GM12878 (cell line): ENCODE measurements around the gene SMAD2. TPM values are rescaled to one million over a fixed set of nuclear protein-coding genes. Genes with fewer than 3 reads are reported as not detected.

Experiments
- ATAC-seq: fragments of 200-7000 bp; cut with Tn5 transposase; 3 replicates; pipeline ENCODE4 v1.9.1; 2020; ENCODE audit warnings: mild to moderate bottlenecking, moderate library complexity
- BruUV-seq: library from RNA; stranded (reverse); fragments of 400-500 nt; replicated peaks from 2 replicates; lab custom pipeline; 2021; lab: Mats Ljungman, UMichigan
- CTCF ChIA-PET: fragments of 300-600 bp; sonication (Branson Sonifier 250); formaldehyde crosslinking; extraction: SDS; loops from one replicate; lab custom pipeline; 2021; ENCODE audit warnings: inconsistent platforms; lab: Yijun Ruan, JAX
- POLR2A ChIA-PET: fragments of 350-600 bp; formaldehyde crosslinking; extraction: SDS; loops from one replicate; lab custom pipeline; 2021; ENCODE audit warnings: inconsistent platforms; lab: Charles Lee
- RAD21 ChIA-PET: fragments of 300-600 bp; sonication (Branson Sonifier 250); formaldehyde crosslinking; loops from one replicate; lab custom pipeline; 2023; ENCODE audit warnings: antibody characterized with exemption; ENCODE audit not compliant: unreplicated experiment; lab: Charles Lee
- SMC1A ChIA-PET: fragments of 300-600 bp; sonication (Branson Sonifier 250); formaldehyde crosslinking; loops from one replicate; lab custom pipeline; 2023; ENCODE audit not compliant: unreplicated experiment, uncharacterized antibody; lab: Charles Lee
- DNase-seq: peaks from one replicate; pipeline ENCODE4 v3.0.0-alpha.2; 2011; ENCODE audit warnings: low read depth, low spot score
- FAIRE-seq: peaks from 3 replicates; lab custom pipeline; 2011; peaks lifted over from hg19 to GRCh38; lab: Jason Lieb, UNC
- H2AFZ ChIP-seq: 2 replicates; pipeline ENCODE4 v1.6.0; 2011; ENCODE audit warnings: low read depth, low read length, control low read depth; ENCODE audit not compliant: control insufficient read depth
- H3K27ac ChIP-seq: 2 replicates; pipeline ENCODE4 v1.5.1; 2011; ENCODE audit warnings: control low read depth; ENCODE audit not compliant: control insufficient read depth, insufficient read depth
- H3K27me3 ChIP-seq, 2 experiments: replicated peaks in 1 of 2; 2 replicates each; pipeline versions ENCODE4 v1.6.0 to v1.6.1; 2011; ENCODE audit warnings: low read length in 1 of 2; ENCODE audit not compliant: control insufficient read depth in 2 of 2, insufficient read depth in 2 of 2
- H3K36me3 ChIP-seq, 2 experiments: 2 replicates each; pipeline ENCODE4 v1.5.1; 2011; ENCODE audit warnings: low read length in 1 of 2; ENCODE audit not compliant: control insufficient read depth in 2 of 2, insufficient read depth in 2 of 2
- H3K4me1 ChIP-seq: 2 replicates; pipeline ENCODE4 v1.6.1; 2011; ENCODE audit warnings: mild to moderate bottlenecking, low read length, moderate library complexity, mixed read lengths; ENCODE audit not compliant: control insufficient read depth, insufficient read depth
- H3K4me2 ChIP-seq: 2 replicates; pipeline ENCODE4 v1.6.0; 2011; ENCODE audit warnings: control low read depth; ENCODE audit not compliant: control insufficient read depth, insufficient read depth
- H3K4me3 ChIP-seq: fragments of 200-600 bp; sonication (generic); 2 replicates; pipeline ENCODE4 v1.5.1; 2016
- H3K79me2 ChIP-seq: 2 replicates; pipeline ENCODE4 v1.6.0; 2011; ENCODE audit warnings: low read length; ENCODE audit not compliant: control insufficient read depth, insufficient read depth
- H3K9ac ChIP-seq: 2 replicates; pipeline ENCODE4 v1.8.0; 2011; ENCODE audit warnings: low read length, control low read depth, mixed read lengths; ENCODE audit not compliant: control insufficient read depth, insufficient read depth
- H3K9me3 ChIP-seq: replicated peaks from 3 replicates; pipeline ENCODE4 v1.5.1; 2011; ENCODE audit warnings: mild to moderate bottlenecking, low read length; ENCODE audit not compliant: control insufficient read depth, insufficient read depth
- H4K20me1 ChIP-seq: 2 replicates; pipeline ENCODE4 v1.6.0; 2011; ENCODE audit not compliant: control insufficient read depth, insufficient read depth
- E4F1 ChIP-seq: fragments of 450-650 bp; IDR thresholded peaks from 2 replicates; pipeline ENCODE4 v1.6.1; 2018; ENCODE audit warnings: borderline replicate concordance, mild to moderate bottlenecking; ENCODE audit not compliant: partially characterized antibody
- FOXK2 ChIP-seq: fragments of 450-650 bp; IDR thresholded peaks from 2 replicates; pipeline ENCODE4 v1.6.1; 2017; ENCODE audit warnings: mild to moderate bottlenecking, moderate library complexity
- JUND ChIP-seq: IDR thresholded peaks from 2 replicates; pipeline ENCODE4 v1.6.1; 2012; ENCODE audit warnings: low read depth, mild to moderate bottlenecking, low read length, improper control_type of control experiment, moderate library complexity
- MEF2B ChIP-seq: fragments of 450-650 bp; IDR thresholded peaks from 2 replicates; pipeline ENCODE4 v1.6.1; 2018; ENCODE audit warnings: mild to moderate bottlenecking, moderate library complexity; ENCODE audit not compliant: partially characterized antibody, poor library complexity, severe bottlenecking
- RELB ChIP-seq: fragments of 450-650 bp; IDR thresholded peaks from 2 replicates; pipeline ENCODE4 v1.6.1; 2017; ENCODE audit warnings: low read depth, mild to moderate bottlenecking, moderate library complexity
- SMARCA5 ChIP-seq: fragments of 450-650 bp; IDR thresholded peaks from 2 replicates; pipeline ENCODE4 v1.6.1; 2017; ENCODE audit warnings: mild to moderate bottlenecking
- SP1 ChIP-seq: IDR thresholded peaks from one replicate; pipeline ENCODE4 v1.6.1; 2011; ENCODE audit warnings: low read depth, low read length
- SPI1 ChIP-seq: IDR thresholded peaks from 2 replicates; pipeline ENCODE4 v1.6.1; 2011; ENCODE audit warnings: low read depth, mild to moderate bottlenecking, low read length, moderate library complexity, borderline replicate concordance; ENCODE audit not compliant: insufficient read depth
- ZNF622 ChIP-seq: fragments of 450-650 bp; IDR thresholded peaks from 2 replicates; pipeline ENCODE4 v1.6.1; 2017; ENCODE audit warnings: mild to moderate bottlenecking, inconsistent platforms
- WGBS: methylation state at CpG from one replicate; pipeline ENCODE4 v1.1.6; 2016; ENCODE audit warnings: low lambda C conversion rate; ENCODE audit not compliant: insufficient replicate concordance, insufficient coverage; ENCODE audit errors: missing lambda C conversion rate; 5-methylcytosine and 5-hydroxymethylcytosine counted together
- in situ Hi-C: fragments of 300-500 bp; cut with MboI; formaldehyde crosslinking; loops from 9 replicates; pipeline ENCODE4 v1.14.3; 2018; ENCODE audit warnings: mixed read lengths
- intact Hi-C: fragments of 100-400 bp; cut with micrococcal nuclease; formaldehyde crosslinking; loops from one replicate; pipeline ENCODE4 v1.14.2; 2022; ENCODE audit not compliant: unreplicated experiment
- polyA plus RNA-seq, 11 experiments: library from polyadenylated mRNA; depleted of rRNA in 4 of 11; unstranded in 6 of 11; stranded (reverse) in 5 of 11; fragments of >200 nt; fragmentation: Nextera tagmentation in 4 of 11; fragmentation: Illumina TruSeq in 1 of 11; extraction: Ambion mirVana in 4 of 11; extraction: Trizol in 1 of 11; gene quantifications; 1 replicate in 1 of 11; 2 replicates in 10 of 11; pipeline versions ENCODE4 v1.2.1 to v1.2.3, GENCODE V29; 2011 to 2016; ENCODE audit warnings: inconsistent platforms in 2 of 11, missing spikeins in 2 of 11, low read depth in 1 of 11
- total RNA-seq, 4 experiments: library from RNA; depleted of rRNA in 3 of 4; stranded (reverse); fragments of >200 nt in 3 of 4; fragmentation: Illumina TruSeq in 1 of 4; extraction: Trizol in 1 of 4; gene quantifications; 2 replicates each; pipeline versions ENCODE4 v1.2.1 to v1.2.3, GENCODE V29; 2013 to 2021
- TF ChIP-seq, protein P1 (sequence below): IDR thresholded peaks from 2 replicates; pipeline ENCODE4 v1.6.1; 2011; ENCODE audit warnings: borderline replicate concordance, low read depth, mild to moderate bottlenecking, moderate library complexity, mixed read lengths, low read length; ENCODE audit not compliant: insufficient read depth; ENCODE audit errors: extremely low read length
- TF ChIP-seq, protein P2 (sequence below): IDR thresholded peaks from 2 replicates; pipeline ENCODE4 v1.6.1; 2012; ENCODE audit warnings: improper control_type of control experiment, low read depth, low read length; ENCODE audit not compliant: insufficient replicate concordance
- TF ChIP-seq, protein P3 (sequence below): fragments of 150-350 bp; IDR thresholded peaks from 2 replicates; pipeline ENCODE4 v1.6.1; 2014; ENCODE audit warnings: mild to moderate bottlenecking, low read depth, low read length

The SMAD2 gene
- total and polyA plus RNA-seq, 10 of the 15 experiments (the other 5 are each of a cell fraction or from before 2014, with no cell fraction given): 28.8 to 111 (median 65.8) TPM

DNA sequence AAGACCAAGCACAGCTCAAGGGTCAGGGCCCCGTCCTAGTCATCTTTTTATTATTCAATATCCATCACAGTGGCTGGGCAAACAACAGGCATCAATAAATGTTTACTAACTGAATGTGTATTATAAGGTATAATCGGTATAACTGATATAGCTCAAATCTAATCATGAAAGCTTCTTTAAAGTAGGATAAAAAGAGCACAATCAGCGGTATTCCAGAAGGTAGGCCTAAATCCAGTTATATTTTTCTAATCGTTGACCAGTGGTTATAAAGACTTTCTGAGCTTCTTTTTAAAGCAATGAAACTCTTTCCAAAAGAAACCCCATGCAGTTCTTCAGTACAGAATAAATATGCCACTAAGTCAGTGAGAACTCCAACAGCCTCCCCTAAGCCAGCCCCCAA lies 92.1 kb downstream of the SMAD2 start:
- ChIA-PET POLR2A (no interaction called here), CTCF (interaction anchor here (1.5 kb wide), 1 partner anchor 10 kb away, joined by 4 read pairs; no protein-coding TSS in a partner anchor), RAD21 (no interaction called here), SMC1A (interaction anchor here (0.6 to 1.5 kb wide), 3 partner anchors 9 to 211 kb away, joined by 3 to 6 read pairs (median 3); no protein-coding TSS in a partner anchor)
- no peak for FAIRE-seq
- H3K9me3 ChIP-seq: no peaks in the 10 kb centered on the region
- peaks cover 0 to 15% of the 10 kb centered on the region in 2 experiments; a peak in 2 of 4 replicates for H3K36me3 ChIP-seq
- intact Hi-C loops (no loop called here), in situ Hi-C loops (no loop called here)
- no peak for ATAC-seq
- WGBS: 98% methylated on average over 4 of the region's 4 CpGs
- H3K79me2 ChIP-seq: no peaks in the 10 kb centered on the region
- no peak for DNase-seq
- H2AFZ ChIP-seq: no peak overlapping the region
- no peak overlapping the region for H3K4me3 ChIP-seq
- no TSS peak for BruUV-seq
- H3K27ac ChIP-seq: no peak overlapping the region
- no peak overlapping the region for H3K4me2 ChIP-seq
- no peaks in the 10 kb centered on the region for H4K20me1 ChIP-seq
- H3K27me3 ChIP-seq: no peaks in the 10 kb centered on the region
- no peaks in the 10 kb centered on the region for H3K4me1 ChIP-seq
- no peak overlapping the region for H3K9ac ChIP-seq
- TF ChIP-seq ZNF622 (no peak), RELB (no peak), JUND (no peak), SPI1 (no peak), SMARCA5 (no peak), SP1 (no peak), MEF2B (no peak), FOXK2 (no peak), E4F1 (no peak)
- TF ChIP-seq, protein P1, sequence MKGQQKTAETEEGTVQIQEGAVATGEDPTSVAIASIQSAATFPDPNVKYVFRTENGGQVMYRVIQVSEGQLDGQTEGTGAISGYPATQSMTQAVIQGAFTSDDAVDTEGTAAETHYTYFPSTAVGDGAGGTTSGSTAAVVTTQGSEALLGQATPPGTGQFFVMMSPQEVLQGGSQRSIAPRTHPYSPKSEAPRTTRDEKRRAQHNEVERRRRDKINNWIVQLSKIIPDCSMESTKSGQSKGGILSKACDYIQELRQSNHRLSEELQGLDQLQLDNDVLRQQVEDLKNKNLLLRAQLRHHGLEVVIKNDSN: no peak
- TF ChIP-seq, protein P2, sequence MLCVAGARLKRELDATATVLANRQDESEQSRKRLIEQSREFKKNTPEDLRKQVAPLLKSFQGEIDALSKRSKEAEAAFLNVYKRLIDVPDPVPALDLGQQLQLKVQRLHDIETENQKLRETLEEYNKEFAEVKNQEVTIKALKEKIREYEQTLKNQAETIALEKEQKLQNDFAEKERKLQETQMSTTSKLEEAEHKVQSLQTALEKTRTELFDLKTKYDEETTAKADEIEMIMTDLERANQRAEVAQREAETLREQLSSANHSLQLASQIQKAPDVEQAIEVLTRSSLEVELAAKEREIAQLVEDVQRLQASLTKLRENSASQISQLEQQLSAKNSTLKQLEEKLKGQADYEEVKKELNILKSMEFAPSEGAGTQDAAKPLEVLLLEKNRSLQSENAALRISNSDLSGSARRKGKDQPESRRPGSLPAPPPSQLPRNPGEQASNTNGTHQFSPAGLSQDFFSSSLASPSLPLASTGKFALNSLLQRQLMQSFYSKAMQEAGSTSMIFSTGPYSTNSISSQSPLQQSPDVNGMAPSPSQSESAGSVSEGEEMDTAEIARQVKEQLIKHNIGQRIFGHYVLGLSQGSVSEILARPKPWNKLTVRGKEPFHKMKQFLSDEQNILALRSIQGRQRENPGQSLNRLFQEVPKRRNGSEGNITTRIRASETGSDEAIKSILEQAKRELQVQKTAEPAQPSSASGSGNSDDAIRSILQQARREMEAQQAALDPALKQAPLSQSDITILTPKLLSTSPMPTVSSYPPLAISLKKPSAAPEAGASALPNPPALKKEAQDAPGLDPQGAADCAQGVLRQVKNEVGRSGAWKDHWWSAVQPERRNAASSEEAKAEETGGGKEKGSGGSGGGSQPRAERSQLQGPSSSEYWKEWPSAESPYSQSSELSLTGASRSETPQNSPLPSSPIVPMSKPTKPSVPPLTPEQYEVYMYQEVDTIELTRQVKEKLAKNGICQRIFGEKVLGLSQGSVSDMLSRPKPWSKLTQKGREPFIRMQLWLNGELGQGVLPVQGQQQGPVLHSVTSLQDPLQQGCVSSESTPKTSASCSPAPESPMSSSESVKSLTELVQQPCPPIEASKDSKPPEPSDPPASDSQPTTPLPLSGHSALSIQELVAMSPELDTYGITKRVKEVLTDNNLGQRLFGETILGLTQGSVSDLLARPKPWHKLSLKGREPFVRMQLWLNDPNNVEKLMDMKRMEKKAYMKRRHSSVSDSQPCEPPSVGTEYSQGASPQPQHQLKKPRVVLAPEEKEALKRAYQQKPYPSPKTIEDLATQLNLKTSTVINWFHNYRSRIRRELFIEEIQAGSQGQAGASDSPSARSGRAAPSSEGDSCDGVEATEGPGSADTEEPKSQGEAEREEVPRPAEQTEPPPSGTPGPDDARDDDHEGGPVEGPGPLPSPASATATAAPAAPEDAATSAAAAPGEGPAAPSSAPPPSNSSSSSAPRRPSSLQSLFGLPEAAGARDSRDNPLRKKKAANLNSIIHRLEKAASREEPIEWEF: no peak
- TF ChIP-seq, protein P3, sequence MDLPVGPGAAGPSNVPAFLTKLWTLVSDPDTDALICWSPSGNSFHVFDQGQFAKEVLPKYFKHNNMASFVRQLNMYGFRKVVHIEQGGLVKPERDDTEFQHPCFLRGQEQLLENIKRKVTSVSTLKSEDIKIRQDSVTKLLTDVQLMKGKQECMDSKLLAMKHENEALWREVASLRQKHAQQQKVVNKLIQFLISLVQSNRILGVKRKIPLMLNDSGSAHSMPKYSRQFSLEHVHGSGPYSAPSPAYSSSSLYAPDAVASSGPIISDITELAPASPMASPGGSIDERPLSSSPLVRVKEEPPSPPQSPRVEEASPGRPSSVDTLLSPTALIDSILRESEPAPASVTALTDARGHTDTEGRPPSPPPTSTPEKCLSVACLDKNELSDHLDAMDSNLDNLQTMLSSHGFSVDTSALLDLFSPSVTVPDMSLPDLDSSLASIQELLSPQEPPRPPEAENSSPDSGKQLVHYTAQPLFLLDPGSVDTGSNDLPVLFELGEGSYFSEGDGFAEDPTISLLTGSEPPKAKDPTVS: no peak
